GM13977 (cell line): ENCODE results near the gene SPINK2.

Experiments
- DNase-seq: peaks from one replicate; pipeline ENCODE4 v3.0.0; 2012; ENCODE audit warnings: low spot score
- CTCF ChIP-seq: IDR thresholded peaks from 2 replicates; pipeline ENCODE4 v1.5.1; 2012; ENCODE audit warnings: mild to moderate bottlenecking, control low read depth; ENCODE audit not compliant: insufficient read depth; ENCODE audit errors: extremely low read depth, missing control alignments
- in situ Hi-C: fragments of 300-500 bp; cut with MboI; formaldehyde crosslinking; loops from one replicate; pipeline ENCODE4 v1.12.0; 2022; ENCODE audit warnings: low sequenced_read_pairs, low pct_unique_long_range_greater_than_20kb, mixed read lengths, inconsistent platforms; ENCODE audit not compliant: unreplicated experiment

SPINK2 gene

GRCh38 chr4:56788081-56788480 lies 33.4 kb downstream of the SPINK2 start:
- DNase-seq = no peak
- in situ Hi-C loops = no loop called here

DNA sequence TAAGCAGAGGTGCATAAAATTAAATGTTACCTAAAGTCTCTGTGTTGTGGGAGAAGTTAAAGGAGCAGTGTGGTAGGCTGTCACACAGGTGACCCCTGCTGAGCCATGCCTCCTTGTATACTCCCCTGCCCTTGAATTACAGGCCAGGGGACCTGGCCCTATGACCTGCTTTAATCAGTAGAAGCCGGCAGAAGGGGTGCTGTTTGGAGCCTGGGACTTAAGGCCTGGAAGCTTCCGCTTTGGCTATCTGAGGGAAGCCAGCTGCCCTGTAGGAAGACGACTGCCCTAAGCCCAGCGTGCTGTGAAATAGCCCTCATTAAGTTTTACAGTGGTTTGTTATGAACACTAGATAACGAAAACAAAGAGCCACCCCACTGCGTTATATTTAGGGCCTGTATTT lies 34.1 kb downstream of the SPINK2 start:
- DNase-seq = no peak
- in situ Hi-C loops = no loop called here

More at GRCh38 chr4:56788081-56788480, 33.4 kb downstream of the SPINK2 start:
- TF ChIP-seq CTCF = no peak

DNA sequence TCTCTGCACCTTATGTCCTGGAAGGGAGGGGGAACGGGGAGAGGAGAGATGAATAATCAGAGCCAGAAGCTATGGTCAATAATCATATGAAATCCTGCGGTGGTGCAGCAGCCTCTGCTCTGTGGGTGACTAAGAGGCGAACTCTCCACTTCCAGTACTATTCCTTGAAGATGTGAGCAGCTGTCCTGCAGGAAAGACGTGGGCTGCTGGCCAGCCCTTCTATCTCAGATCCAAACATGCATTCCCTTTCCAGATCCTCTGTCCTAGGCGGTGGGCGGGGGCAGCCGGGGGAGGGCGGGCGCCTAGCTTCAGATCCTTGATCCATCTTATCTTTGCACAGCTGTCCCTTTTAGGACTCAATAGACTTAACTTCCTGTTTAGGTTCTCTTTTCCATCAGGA lies 34.5 kb downstream of the SPINK2 start:
- DNase-seq = no peak
- no peak for TF ChIP-seq CTCF
- in situ Hi-C loops = no loop called here

More for the DNA sequence above, 34.1 kb downstream of the SPINK2 start:
- TF ChIP-seq CTCF = no peak

- in situ Hi-C loops = no loop called here
- no peak for DNase-seq
- no peak for TF ChIP-seq CTCF
Measured at GRCh38 chr4:56783986-56784385, 37.5 kb downstream of the SPINK2 start.

- no peak for TF ChIP-seq CTCF
- DNase-seq = no peak
- in situ Hi-C loops = no loop called here
Measured at GRCh38 chr4:56782019-56782418, 39.5 kb downstream of the SPINK2 start.

DNA sequence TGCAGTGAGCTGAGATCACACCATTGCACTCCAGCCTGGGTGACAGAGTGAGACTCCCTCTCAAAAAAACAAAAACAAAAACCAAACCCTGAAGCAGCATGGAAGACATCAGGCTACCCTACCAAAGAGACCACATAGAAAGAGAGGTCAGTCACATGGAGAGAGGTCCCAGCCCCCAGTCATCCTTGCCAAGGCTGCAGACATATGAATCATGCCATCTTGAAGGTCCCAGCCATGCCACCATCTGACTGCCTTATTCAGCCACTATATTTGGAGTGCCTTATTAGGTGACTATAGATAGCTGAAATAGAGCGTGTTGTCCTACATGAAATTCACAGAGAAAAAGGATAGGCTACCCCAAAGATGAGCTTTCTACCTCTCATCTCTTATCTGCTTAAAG lies 48.2 kb downstream of the SPINK2 start:
- no peak for TF ChIP-seq CTCF
- no peak for DNase-seq
- in situ Hi-C loops = no loop called here

DNA sequence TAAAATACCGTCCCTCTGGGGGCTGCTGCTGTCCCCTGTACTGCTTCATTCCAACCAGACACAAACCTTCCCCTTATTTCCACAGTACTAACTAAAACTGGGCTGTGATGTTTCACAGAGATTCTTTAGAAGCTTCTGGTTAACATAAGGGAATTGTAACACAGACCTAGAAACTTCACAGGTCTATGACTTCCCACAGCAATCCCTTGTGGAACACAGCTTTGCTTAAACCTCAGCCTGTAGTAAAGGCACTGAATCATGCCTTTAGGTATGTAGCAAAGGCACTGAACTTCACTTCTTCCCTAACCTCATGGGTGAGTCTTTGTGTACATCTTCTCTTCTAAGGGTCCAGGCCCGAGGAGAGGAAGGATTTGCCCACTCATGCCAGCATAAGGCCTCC lies 49.4 kb downstream of the SPINK2 start:
- no peak for DNase-seq
- TF ChIP-seq CTCF = no peak
- in situ Hi-C loops = no loop called here
